IPS-NIHi11 (cell line): ENCODE measurements around the gene DIAPH1.

Experiments used
- DNase-seq: peaks from one replicate; pipeline ENCODE4 v3.0.0; 2012; ENCODE audit warnings: mixed read lengths, low spot score

The DIAPH1 gene

DNA sequence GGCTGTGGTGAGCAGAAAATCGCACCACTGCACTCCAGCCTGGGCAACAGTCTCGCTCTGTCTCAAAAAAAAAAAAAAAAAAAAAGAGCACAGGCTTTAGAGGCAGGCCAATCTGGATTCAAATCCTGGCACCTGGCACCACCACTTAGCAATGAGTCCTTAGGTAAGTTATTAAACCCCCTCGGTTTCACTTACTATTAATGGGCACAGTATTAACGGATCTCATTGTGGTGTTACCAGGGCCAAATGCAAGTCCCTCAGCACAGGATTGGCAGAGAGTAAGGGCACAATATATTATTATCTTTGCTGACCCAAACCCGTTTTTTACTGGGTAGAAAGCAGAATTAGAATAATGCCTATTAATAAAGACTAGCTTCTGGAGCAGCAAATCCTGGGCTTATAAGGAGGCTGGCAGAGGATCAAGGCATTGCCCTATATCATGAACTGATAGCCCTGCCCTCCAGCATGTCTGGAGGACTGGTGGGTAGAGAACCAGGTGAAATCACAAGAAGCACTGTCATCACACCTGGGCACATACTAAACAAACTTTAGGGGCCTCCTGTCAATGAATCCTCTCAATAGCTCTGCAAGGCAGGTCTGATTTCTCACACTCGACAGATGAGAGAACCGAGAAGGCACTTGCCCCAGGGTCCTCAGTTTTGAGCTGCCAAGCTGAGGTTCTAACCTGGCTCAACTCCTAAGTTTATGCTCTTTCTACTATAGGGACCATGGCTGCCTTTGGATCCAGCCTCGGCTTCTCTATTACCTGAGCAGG lies 112.2 kb downstream of the DIAPH1 start:
- no peak for DNase-seq

GRCh38 chr5:141504216-141504615 lies 114.6 kb downstream of the DIAPH1 start:
- DNase-seq, result no peak

- no peak for DNase-seq
Measured at GRCh38 chr5:141503681-141504080, 115.1 kb downstream of the DIAPH1 start.

DNA sequence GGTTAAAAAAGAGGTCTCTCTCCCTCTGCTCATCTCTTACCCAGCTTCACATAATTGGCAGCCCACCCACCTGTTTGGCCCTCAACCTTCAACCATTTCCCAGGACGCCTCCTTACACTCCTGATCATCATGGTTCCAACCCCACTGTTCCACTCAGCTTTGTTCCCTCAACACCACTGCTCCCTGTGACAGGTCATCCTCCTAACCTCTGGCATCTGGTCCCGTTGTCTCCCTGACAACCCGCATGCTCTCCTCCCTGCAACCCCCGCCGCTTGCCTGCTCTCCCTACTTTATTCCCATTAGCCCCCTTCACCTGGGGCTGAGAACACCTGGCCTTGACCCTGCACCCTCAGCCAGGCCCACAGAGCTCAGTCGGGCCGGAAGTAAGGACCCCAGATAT lies 117.0 kb downstream of the DIAPH1 start:
- no peak for DNase-seq

GRCh38 chr5:141496038-141496437 lies 122.8 kb downstream of the DIAPH1 start:
- peak; percentile 43 for DNase-seq

GRCh38 chr5:141495453-141495811 lies 123.4 kb downstream of the DIAPH1 start:
- no peak for DNase-seq

DNA sequence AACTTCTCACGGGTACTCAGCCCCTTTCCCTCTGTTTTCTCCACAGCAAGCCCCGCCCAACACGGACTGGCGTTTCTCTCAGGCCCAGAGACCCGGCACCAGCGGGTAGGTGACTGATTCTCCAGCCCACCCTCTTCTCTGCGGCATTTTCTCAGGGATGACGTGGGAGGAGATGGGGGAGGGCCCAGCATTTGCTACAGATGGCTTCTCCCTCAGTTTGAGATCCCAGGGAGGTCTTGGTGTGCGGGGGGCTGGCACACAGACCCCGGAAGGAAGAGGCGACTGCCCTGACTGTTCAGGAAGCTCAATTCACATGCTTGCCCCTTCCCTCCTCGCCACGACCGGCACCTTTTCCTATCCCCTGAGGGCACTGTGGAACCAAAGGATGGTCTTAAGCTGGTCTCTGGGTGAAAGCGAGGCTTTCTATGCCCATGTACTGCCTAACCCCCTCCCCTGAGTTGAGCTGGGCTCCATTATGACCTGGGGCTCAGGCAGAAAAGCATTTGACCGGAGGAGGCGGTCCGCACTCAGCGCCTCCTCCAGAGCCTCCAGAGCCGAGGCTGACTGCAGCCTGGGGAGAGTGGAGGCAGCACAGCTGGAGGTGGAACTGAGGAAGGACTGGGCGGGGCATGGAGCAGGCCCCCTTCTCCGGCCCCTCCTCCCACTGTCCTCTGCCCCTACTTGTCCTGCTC lies 123.9 kb downstream of the DIAPH1 start:
- DNase-seq, result peak; percentile 53

GRCh38 chr5:141493500-141494422 lies 125.0 kb downstream of the DIAPH1 start:
- no peak for DNase-seq

DNA sequence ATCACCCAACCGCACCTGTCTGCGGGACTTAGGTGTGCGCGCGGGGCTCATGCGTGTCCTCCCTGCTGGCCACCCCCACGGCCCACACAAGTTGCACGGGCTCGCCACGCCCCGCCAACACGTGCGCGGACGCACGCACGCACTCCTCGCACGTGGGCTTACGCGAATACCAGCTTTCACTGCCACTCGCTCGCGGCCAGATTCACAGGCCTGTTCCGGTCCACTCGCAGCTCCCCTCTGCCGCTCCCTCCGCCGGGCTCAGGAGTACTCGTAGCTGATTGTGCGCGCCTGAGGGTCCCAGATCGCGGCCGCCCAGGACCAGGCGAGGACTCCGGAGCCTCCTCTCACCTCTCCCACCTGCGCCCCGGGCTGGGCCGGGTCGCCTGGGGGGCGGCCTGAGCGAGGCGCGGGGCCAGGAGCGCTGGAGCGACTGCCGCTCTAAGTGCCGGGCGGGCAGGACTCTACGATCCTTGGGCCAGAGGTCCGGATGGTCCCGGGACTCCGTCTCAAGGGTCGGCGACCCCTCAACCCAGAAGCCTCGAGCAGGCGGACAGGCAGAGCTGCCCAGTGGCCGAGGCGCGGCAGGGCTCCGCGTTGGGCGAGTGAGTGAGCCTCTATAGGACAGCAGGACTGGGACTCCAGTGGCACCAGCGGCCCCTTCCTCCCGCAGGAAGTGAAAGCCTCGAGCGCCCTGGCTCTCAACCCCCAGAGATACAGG lies 126.5 kb downstream of the DIAPH1 start:
- DNase-seq, result peak; percentile 18

DNA sequence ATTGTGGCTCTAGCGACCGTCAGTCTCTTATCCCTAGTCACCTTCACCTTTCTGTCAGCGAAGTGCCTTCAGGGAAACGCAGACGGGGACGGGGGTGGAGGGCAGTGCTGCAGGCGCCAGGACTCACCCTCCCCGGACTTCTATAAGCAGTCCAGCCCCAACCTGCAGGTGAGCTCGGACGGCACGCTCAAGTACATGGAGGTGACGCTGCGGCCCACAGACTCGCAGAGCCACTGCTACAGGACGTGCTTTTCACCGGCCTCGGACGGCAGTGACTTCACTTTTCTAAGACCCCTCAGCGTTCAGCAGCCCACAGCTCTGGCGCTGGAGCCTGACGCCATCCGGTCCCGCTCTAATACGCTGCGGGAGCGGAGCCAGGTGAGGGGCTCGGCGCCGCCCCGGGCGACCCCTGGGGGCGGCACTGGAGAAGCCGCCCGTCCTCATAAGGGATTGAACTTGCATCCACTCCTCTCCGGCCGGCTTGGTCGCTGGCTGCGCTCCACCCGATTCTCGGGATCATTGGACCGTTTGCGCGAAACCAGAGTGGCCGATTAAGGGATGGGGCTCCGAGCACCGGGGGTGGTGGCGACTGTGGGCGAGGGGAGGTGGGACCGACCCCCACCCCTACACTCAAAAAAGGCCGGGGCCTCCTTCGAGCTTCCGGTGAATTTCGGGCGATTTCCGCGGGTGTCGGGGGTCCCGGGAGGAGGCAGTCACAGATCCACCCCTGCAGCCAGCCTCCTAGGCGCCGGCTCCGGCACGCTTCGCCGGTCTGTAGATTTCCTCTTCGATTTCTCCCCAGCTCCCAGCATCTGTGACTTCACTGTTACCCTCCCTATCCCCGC lies 127.3 kb downstream of the DIAPH1 start:
- peak; percentile 25 for DNase-seq

GRCh38 chr5:141490771-141491170 lies 128.0 kb downstream of the DIAPH1 start:
- DNase-seq, result no peak

- no peak for DNase-seq
Measured at GRCh38 chr5:141490271-141490670, 128.5 kb downstream of the DIAPH1 start.

DNA sequence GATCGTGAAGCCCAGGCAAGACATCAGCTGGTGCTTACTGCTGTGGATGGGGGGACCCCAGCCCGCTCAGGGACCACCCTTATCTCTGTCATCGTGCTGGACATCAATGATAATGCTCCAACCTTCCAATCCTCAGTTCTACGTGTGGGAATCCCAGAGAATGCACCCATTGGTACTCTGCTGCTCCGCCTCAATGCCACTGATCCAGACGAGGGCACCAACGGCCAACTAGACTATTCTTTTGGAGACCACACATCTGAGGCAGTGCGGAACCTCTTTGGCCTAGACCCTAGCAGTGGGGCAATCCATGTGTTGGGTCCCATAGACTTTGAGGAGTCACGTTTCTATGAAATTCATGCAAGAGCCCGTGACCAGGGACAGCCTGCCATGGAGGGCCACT lies 129.0 kb downstream of the DIAPH1 start:
- no peak for DNase-seq

DNA sequence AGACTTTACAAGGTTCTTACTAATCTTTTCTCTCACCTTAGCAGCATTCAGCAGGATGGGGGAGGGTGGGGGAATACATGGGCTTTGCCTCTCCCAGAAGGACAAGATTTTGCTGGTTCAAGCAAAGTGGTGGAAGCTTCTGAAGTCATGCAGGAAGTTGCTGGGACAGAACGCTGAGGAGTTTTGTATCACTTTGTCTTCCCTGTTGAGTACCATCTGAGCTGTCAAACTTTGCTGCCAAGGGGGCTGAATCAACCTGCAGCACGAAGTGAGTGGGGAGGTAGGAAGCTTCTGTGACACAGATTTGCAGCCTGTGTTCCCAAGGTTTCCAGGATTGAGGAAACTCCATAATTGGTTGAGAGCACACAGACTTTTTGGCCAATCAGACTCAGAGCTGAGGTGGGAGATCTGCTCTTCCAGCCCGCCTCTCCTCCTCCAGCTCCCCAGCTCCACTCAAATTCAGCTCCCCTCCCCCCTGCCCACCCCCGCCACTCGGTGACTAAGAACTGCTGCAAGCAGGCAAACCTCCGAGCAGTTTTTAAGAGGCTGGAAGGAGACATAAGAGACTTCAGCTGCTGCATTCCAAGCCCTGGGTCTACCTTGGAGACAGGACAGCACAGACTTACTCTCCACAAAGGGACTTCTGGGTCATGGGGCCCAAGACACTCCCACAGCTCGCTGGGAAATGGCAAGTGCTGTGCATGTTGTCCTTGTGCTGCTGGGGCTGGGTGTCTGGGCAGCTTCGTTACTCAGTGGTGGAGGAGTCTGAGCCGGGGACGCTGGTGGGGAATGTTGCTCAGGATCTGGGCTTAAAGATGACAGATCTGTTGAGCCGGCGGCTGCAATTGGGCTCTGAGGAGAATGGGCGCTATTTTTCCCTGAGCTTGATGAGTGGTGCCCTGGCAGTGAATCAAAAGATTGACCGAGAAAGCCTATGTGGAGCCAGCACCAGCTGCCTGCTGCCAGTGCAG lies 129.9 kb downstream of the DIAPH1 start, which contains the start of gene PCDHGC5:
PCDHGC5 (plus strand) TSS at position 491 of the 971 bp plus-strand sequence; CDS start at position 651, 160 bp downstream.
- DNase-seq, result peak; percentile 29

DNA sequence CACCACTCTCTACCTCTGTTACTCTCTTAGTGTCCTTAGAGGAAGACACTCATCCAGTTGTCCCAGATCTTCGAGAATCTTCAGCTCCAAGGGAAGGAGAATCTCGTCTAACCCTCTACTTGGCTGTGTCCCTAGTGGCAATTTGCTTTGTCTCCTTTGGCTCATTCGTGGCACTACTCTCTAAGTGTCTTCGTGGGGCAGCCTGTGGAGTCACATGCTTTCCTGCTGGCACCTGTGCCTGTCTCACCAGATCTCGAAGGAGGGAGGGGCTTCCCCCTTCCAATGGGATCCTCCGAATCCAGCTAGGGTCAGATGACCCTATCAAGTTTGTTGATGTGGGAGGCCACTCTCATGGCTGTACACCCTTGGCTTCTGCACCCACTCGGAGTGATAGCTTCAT lies 131.7 kb downstream of the DIAPH1 start:
- no peak for DNase-seq

- no peak for DNase-seq
Measured at GRCh38 chr5:141486091-141486490, 132.7 kb downstream of the DIAPH1 start.

GRCh38 chr5:141485321-141486055 lies 133.3 kb downstream of the DIAPH1 start:
- DNase-seq, result no peak

DNA sequence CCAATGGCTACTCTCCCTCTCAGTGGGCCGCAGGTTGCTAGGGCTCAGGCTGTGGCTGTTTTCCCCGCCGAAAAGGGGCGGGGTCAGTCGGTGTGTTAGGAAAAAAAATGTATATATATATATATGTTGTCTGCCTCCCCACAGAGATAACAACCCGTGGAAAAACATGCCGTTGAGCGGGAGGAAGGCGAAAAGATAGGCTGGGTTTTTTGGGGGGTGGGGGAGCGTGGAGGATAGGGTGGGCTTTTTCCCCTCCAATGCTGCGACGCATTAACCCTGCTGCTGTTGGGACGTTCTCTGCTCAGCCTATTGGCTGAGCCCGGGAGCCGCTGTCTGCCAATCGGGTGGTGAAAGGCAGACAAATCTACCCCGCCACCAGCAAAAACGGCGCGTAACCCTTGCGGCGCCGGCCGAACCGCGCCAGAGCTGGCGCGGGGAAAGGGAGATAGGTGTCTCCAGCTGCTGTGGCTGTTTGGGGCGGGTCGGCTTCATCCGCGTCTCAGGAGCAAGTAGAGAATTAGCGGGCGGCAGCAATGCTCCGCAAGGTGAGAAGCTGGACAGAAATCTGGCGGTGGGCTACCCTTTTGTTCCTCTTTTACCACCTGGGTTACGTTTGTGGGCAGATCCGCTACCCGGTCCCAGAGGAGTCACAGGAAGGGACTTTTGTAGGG lies 134.0 kb downstream of the DIAPH1 start, which contains the start of gene PCDHGC4:
PCDHGC4 (plus strand) TSS at position 390 of the 671 bp plus-strand sequence; CDS start at position 534, 144 bp downstream.
- DNase-seq, result peak; percentile 95
